Left ventricle myocardium superior (tissue), 1 donor: ENCODE measurements around the gene VAX1. TPM values are rescaled to one million over a fixed set of nuclear protein-coding genes. Genes with fewer than 3 reads are reported as not detected.
"Not testable (repeated sequence)": the region's sequence is repeated elsewhere in the genome, so short reads cannot be mapped to it uniquely, and the experiment has no call there.

Source experiments
- ATAC-seq: fragments of 200-7000 bp; cut with Tn5 transposase; one replicate; pipeline ENCODE4 v1.9.1; 2020; ENCODE audit warnings: mild to moderate bottlenecking, moderate library complexity
- DNase-seq: peaks from one replicate; pipeline ENCODE4 v3.0.0-alpha.2; 2020
- intact Hi-C: fragments of 100-400 bp; cut with micrococcal nuclease; formaldehyde crosslinking; loops from one replicate; pipeline ENCODE4 v1.11.0; 2022
- total RNA-seq: library from RNA; stranded (reverse); fragmentation: NEBNext Ultra II Directional; extraction: Animal tissue kit (Norgen Biotek cat#: 25700); gene quantifications from one replicate; pipeline ENCODE4 v1.2.1, GENCODE V29; 2021
- donor health status: DM: no; HTN: yes; CAD: no; lungs with severe emphysema.

VAX1 gene
- total RNA-seq, 1 donor from 2014 or later = not detected

DNA sequence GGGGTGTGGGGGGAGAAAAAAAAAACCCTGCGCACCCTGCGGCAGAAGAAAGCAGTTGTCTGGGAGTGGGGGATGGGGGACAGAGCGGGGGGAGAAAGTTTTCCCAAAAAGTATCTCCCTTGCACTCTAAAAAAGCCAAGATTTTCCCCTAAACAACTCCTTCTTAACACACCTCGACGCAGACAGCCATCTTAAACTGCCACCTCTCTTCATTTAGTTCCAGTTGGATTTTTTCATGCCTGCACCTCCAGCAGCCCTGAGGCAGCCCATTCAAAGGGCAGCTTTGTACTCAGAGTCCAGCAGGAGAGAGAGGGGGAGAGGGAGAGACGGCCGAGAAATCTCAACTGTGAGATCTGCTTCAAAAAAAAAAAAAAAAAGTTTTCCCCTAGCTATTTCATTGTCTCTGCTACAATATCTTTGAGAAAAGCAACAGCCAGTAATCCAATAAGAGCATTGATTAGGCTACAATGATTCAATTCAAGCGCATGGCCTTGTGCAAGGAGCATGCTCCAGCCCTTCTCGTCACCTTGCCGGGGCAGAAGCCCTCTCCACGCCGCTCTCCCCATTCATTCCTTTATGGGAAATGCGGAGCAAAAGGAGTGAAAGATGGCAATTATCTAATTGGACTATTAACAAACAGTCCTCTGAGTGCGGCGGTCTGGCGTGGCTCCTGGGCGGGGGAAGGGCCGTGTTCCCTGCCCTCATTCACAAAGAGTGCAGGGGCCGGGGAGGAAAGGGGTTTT is 939 bp upstream of the VAX1 start:
- no peak for ATAC-seq
- intact Hi-C loops = no loop called here
- DNase-seq = no peak

DNA sequence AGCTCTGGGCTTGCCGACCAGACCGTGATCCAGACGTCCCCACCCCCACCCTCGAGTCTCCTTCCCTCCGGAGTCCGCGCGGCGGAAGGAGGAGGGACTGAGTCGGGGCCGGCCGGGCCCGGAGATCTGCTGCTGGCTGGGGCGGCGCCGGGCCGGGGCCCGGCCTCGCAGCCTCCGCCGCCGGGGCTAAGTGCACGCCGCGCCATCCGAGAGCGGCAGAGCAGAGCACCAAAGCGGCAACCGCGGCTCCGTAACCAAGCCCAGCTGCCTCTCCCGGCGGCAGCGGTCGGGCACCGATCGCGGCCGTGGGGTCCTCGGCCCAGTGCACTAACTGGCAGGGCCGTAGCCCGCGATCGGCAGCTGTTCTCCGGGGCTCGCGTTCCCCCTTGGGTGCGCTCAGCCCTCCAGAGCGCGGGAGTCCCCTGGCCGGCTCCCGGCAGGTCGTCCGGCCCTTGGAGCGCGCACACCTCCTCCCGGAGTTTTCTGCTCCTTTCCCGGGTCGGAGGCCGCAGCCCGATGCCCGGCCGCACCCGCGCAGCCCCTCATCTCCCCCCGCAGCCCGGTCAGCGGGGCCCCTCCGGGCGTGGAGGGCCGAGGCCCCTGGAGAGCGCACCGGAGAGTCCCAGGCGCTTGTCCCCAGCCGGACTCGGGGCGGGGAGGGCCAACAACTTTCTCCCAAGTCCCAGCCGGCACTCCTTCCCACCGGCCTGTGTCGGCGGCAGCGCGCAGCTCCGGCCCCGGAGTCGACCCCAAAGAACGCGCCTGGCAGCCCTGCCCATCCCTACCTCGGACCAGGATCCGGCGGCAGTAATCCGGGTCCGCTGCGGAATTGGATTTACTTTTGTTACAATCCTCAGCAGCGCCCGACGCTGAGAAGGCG is 799 bp downstream of the VAX1 start:
- ATAC-seq (peak; percentile 56), DNase-seq (no peak)
- intact Hi-C loops = no loop called here

DNA sequence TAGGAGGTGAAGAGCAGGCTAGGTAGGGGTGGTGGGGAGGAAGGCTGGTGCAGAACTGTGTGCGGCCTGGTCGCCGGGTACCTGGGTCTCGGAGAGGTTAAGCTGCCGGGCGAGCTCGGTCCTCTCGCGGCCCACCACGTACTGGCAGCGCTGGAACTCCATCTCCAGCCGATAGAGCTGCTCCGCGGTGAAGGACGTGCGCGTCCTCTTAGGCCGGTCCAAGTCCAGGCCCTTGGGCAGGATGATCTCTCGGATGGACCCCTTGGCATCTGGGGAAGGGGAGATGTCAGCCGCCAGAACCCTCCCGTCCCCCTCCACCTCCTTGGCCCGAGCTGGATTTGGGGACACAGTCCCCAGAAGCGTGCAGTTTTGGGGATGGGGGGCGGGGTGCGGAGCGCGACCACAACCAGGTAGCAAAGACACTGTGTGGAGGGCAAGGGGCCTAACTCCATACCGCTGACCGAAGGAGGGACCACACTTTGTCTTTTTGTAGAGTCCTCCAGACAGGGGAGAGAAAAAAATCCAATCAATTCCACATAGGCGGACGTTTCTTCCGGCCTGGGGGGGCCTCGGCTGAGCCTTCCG is 1.6 kb downstream of the VAX1 start:
- DNase-seq (no peak), ATAC-seq (no peak)
- intact Hi-C loops = no loop called here

DNA sequence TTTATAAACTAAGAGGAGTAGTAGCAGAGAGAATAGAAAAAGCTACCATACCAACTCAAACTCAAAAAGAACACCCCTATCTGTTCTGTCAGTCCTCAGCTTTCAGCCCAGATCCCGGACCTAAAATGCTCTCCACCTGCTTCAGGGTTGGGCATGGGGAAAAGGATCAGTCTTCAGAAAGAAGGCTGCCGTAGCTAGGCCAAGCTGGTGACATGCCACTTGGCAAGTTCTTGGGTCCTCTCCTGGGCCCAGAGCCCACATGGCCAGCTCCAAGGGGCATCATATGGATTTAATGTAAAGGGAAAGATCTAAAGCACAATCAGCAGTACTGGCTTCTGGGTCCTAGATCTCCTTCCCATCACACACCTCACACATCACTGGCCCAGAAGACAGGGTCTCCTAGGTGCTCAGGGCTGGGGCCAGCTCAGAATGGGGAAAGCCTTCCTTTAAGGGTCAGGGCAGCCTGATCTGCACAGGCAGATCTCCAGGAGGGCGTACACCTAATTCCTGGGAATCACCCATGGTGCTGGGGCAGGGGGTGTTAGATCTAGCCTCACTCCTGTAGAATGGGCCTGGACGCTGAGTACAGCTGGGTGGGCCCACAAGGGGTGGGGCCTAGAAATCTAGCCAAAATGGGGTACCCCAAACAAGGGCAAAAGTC is 2.5 kb downstream of the VAX1 start:
- ATAC-seq (no peak), DNase-seq (no peak)
- intact Hi-C loops = no loop called here

DNA sequence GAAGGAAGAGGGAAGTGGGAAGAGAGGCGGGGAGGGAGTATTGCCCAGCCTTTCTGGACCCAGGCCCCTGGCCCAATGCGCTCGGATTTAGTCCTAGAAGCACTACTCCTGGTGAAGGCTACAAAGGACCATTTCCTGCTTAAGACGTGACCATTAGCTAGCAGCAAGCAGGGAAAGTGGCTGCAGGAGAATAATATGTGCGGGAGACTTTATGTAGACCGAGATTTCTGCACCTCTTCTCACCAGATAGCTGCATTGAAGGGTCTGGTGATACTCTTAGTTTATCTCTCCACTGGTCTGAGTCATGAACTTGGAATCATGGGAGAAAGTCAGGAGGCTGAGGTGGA is 3.1 kb downstream of the VAX1 start:
- intact Hi-C loops = no loop called here
- DNase-seq (no peak), ATAC-seq (no peak)

DNA sequence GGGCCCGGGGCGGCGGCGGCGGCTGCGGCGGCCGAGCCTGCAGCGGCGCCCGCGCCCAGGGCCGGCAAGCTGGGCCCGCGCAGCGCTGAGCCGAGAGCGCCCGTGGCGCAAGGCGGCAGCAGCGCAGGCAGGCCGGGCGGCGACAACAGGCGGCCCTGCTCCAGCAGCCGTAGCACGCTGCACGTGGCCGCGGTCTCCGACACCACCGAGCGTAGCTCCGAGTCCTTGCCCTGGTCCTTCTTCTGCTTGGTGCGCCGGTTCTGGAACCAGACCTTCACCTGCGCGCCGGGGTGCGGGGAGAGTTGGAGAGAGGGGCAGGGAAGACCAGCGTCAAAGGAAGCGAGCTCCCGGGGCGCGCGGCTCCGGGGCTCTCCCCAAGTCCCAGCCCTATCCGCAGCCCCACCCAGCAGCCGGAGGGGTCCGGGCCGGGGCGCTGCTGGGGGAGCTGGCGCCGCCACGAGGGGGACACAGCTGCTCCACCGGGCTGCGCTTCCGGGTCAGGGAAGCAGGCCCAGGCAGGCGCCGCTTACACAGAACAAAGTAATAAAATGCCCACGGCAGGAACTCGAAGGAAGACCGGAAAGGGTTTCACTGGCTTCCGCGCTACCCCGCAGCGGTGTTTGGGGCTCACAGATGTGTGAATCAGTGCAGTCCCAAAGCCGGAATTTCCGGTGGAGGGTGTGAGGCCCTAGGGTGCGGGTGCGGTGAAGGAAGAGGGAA is 3.6 kb downstream of the VAX1 start:
- no peak for DNase-seq
- ATAC-seq = no peak
- intact Hi-C loops = no loop called here

DNA sequence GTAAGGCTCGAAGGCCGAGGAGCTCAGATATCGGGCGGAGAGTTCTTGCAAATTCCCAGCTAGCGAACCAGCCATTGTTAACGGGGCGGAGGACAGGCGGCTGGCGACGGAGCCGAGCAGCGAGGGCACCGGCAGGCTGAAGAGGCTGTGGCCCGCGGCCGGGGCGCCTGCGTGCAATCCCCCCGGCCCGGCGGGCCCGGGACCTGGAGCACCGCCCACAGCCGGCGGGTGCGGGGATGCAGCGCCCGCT is 4.1 kb downstream of the VAX1 start:
- intact Hi-C loops = no loop called here

DNA sequence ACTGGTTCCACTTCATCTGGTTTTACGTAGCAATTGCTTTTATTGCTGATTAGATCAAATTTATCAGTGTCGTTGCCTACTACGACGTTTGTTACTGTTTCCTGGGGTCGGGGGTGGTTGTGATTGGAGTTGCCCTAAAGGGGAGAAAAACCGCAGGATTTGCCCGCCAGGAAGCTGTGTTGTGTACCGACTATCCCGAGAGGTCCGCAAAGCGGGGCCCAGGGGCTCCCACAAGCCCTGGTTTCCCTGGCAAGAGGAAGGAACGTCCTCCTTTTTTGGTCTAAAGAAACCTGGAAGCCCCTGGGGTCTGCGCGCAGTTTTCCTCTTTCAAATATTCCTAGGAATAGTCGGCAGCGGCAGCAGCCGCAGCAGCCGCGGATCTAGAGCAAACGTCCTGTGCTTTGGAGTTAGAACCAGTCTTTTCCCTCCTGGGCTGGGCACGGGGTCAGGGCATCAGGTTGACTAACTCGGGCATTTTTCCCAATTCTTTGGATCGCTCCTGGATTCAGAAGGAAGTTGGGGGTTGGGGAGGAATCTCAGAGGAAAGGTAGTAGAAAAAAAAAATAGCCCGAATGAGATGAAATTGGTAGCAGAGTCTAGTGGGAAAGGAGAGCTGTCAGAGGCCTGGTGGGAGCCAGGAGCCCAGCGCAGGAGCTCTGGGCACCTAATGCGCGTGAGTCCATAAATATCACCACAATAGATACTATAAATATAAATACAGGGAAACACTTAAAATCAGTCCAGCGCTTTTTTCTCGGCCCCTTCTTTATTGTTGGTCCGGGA is 4.6 kb downstream of the VAX1 start:
- no peak for DNase-seq
- no peak for ATAC-seq
- intact Hi-C loops = no loop called here

More for the DNA sequence above, 4.1 kb downstream of the VAX1 start:
- DNase-seq = no peak
- ATAC-seq = no peak

DNA sequence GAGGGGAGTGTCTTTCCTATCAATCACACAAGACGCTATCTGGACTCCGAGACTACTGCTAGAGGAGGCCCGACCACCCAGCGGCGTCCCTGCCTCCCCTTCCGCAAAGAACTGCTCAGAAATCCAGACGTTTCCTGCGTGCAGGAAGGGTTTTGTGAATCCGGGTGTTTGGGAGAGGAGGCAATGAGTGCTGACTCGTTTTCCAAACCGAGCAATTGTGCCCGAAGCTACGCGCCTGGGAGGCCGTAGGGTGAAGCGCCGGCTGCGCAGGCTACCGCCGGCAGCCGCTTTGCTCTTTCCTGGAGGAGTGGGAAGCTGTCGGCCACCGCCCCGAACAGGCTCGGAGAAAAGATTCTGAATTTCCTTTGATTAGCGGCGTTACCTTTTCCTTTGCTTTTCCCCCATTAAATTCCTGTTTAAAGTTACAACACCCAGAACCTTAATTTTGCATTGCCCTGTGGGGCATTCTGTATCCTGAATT is 5.3 kb downstream of the VAX1 start:
- DNase-seq = no peak
- no peak for ATAC-seq
- intact Hi-C loops = no loop called here

DNA sequence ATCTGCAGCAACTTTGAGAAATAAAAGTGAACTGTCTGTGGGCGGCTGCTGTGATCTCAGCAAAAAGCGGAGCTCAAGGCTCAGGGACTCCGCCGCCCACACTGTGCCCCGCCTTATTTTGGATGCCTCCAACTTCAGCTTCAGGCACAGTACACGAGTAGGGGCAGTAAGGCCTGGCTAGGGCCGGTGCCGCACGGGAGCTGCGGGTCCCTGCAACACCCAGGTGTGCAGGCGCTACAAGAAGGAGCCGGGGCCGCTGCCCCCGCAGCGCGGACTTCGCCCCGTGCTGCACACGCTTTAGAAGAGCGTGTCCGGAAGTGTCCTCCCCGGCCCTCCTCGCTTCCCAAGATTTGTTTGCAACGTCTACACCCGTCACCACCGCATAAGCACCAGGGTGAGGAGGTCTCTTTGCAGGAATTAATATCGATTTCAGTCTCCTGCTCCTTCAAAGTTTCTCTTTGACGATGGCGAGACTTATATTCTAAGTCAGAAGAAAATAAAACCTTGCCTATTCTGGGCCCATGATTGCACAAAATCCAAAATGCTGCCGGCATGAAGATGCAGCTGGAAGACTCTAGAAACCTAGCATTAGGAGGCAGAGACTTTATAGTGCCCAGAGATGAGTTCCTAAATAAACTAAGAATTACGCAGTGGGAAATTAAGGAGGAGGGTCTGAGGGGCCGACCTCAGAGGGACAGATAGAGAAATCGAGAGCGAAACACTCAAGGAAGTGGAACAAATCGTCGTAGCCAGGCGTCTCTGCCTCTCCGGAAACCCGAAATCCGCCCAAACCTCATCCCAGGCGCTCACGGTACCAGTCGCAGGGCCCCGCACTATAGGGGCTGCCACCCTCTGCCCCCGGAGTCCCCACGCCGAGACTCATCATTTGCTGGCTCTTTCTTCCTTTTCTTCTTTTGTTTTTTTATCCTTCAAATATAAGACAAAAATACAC is 6.4 kb downstream of the VAX1 start:
- no peak for DNase-seq
- intact Hi-C loops = no loop called here
- ATAC-seq = no peak

DNA sequence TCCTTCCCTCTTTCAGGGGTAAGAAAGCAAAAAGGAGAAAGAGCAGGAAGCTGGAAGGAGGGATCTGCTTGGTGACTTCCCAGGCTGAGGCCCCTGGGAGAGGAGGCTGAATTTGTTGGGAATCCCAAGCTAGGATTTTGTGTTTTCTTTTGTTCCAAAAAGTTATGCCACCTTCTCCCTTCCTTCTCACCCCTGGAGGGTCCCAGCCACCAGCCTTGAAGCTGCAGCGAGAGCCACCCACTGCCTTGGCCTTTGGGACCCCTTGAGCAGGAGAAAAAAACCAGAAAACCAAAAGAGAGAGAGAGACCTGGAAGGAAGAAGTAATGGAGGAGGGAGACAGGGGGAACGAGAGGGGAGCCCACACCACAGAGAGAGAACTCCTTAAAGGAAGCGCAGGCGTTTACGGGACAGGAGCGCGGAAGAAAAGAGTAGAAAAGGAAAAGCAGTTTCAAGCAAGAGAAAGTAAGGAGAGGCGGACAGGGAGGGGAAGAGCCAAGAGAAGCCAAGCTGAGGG is 7.2 kb downstream of the VAX1 start:
- no peak for ATAC-seq
- DNase-seq = no peak
- intact Hi-C loops = no loop called here

DNA sequence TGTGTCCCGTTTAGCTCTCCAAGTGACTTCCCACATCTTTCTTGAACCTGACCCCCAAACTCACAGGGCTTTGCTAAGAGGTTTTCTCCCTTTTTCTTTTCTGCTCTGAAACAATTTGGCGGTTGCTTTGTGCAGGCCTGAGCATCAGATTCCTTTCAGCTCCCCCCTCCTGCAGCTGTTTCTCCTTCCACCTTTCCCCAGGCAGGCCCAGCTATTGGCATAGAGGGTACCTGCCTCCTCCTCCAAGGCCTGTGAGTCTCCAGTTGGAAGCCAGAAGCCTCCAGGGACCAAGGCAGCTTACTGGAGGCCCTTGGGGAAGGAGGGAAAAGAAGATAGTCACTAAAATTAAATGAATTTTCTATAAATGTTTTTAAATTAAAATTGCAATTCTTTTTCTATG is 7.7 kb downstream of the VAX1 start:
- DNase-seq (no peak), ATAC-seq (no peak)
- intact Hi-C loops = no loop called here

DNA sequence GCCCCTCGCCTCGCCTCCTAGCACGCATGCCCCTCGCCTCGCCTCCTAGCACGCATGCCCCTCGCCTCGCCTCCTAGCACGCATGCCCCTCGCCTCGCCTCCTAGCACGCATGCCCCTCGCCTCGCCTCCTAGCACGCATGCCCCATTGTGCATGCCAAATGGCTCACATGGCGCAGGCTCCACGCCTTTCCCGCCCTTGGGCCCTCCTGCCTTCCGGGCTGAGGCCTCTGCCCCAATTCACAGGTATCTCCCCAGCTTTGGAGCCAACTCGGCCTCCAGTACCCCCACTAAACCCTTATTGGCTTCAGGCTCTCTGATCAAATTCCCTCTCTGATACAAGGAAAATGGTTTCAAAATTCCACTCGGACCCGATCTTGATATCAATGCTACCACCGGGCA is 11.4 kb downstream of the VAX1 start:
- ATAC-seq, intact Hi-C loops, DNase-seq: not testable (repeated sequence)

DNA sequence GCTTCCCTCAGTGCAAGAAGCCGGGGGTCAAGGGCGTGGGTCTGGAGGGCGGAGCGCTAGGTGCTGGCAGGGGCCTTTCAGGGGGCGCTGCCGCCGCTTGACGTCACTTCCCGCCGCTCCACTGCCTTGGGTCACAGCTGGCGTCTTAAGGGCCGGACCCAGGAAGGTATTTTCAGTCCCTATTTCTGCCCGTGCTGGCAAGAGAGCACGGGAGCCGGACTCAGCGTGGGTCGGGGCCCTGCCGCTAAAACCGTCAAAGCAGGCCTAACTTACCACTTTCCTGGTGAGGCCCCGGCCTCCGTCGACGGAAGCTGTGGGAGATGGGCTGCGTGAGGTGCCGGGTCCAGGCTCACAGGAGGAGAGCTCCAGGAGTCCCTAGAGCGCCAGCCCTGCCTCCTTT is 12.0 kb downstream of the VAX1 start:
- ATAC-seq (no peak), DNase-seq (no peak)
- intact Hi-C loops = no loop called here

DNA sequence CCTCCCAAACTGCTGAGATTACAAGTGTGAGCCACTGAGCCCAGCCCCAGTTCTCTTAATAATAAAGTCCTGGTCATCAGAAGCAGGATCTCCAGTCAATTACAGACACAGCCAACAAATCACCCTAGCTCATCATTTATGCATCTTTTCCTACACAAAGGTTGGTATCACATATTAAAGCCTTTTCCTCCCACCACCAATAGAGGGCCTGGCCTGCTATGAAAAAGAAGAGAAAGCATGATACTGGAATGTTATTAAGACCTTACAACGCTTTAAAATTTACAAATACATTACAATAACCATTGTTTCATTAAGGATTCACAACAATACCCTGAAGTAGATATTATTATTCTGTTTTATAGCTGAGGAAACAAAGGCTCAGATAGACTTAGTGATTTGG is 25.9 kb downstream of the VAX1 start:
- ATAC-seq (no peak), DNase-seq (no peak)
- intact Hi-C loops = no loop called here

DNA sequence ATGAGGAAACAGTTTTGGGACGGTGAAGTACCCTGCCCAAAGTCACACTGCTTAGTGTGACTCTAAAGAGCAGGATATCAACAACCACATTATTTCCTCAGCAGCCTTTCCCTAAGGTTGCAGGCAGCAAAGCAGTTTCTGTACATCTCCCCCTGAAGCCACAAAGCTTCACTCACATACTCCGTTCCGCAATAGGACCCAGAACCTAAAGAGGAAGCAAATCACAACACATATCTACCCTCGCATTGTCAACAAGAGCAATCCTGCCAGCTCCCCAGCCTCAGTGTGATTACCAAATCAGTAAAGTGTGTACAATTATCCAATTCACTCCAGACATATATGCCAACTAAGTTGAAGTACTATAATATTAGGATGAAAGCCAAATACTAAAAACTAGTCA is 30.8 kb downstream of the VAX1 start:
- intact Hi-C loops = no loop called here
- DNase-seq (no peak), ATAC-seq (no peak)

DNA sequence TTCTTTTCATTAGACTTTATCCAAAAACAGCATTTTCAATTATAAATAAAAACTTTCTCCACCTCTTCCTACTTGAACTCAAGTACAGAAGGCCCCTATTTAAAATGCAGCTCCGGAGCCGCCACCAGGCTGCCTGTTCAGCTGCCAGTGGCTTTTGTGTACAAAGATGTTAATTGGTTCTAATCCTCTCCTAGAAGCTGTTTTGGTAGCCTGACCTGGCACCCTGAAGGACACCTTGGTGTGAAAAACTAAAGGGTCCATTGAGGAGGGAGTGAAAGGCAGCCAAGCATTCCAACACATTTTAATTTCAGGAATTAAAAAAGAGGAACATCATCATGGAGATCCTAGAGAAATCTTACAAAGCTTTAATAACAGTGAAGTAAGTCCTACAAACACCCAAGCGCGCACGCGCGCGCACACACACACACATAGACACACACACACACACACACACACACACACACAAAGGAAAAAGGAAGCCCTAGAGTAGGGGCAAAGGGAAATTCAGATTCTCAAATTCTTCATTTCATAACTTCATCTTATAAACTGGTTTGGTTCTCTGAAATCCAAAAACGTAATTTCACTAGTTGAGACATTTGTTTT is 41.4 kb downstream of the VAX1 start:
- DNase-seq (no peak), ATAC-seq (no peak)
- intact Hi-C loops = no loop called here
